IPS-15b (cell line): ENCODE measurements around the gene ZC3H6.

ENCODE experiments used
- H3K27me3 ChIP-seq: one replicate; pipeline ENCODE4 v1.6.1; 2013; ENCODE audit warnings: low read length; ENCODE audit not compliant: control insufficient read depth, insufficient read depth
- H3K36me3 ChIP-seq: one replicate; pipeline ENCODE4 v1.6.1; 2013; ENCODE audit warnings: low read length; ENCODE audit not compliant: control insufficient read depth, insufficient read depth
- H3K4me1 ChIP-seq: one replicate; pipeline ENCODE4 v1.6.1; 2013; ENCODE audit warnings: mild to moderate bottlenecking, low read length; ENCODE audit not compliant: control insufficient read depth, insufficient read depth
- H3K4me3 ChIP-seq: one replicate; pipeline ENCODE4 v1.5.1; 2013; ENCODE audit warnings: low read depth, low read length
- H3K9ac ChIP-seq: one replicate; pipeline ENCODE4 v1.6.1; 2013; ENCODE audit warnings: low read depth, mild to moderate bottlenecking, low read length
- H3K9me3 ChIP-seq: one replicate; pipeline ENCODE4 v1.6.1; 2013; ENCODE audit warnings: mild to moderate bottlenecking, low read length; ENCODE audit not compliant: control insufficient read depth, insufficient read depth

The ZC3H6 gene

GRCh38 chr2:112275311-112275886 lies at the start of gene ZC3H6:
Gene ZC3H6, plus strand, starts transcription at chr2:112275597. Its CDS starts 398 bp downstream, at chr2:112275995.
- H3K27me3 ChIP-seq = no peaks in the 10 kb centered on the region
- H3K4me1 ChIP-seq = peaks cover 6% of the 10 kb centered on the region
- peak within 1 kb of the TSS; percentile 92 for H3K4me3 ChIP-seq
- no peaks in the 10 kb centered on the region for H3K9me3 ChIP-seq
- H3K9ac ChIP-seq = peak within 1 kb of the TSS; percentile 97
- H3K36me3 ChIP-seq = no peaks in the 10 kb centered on the region

- Histone ChIP-seq H3K9me3 (no peaks in the 10 kb centered on the region), H3K9ac (no peak overlapping the region), H3K36me3 (no peaks in the 10 kb centered on the region), H3K4me1 (no peaks in the 10 kb centered on the region), H3K4me3 (no peak overlapping the region), H3K27me3 (no peaks in the 10 kb centered on the region)
These were observed 46.0 kb upstream of the ZC3H6 start for GRCh38 chr2:112229348-112229747.

GRCh38 chr2:112230371-112230770 lies 45.0 kb upstream of the ZC3H6 start:
- Histone ChIP-seq H3K36me3 (no peaks in the 10 kb centered on the region), H3K9ac (no peak overlapping the region), H3K9me3 (no peaks in the 10 kb centered on the region), H3K4me3 (no peak overlapping the region), H3K4me1 (no peaks in the 10 kb centered on the region), H3K27me3 (no peaks in the 10 kb centered on the region)

- Histone ChIP-seq H3K4me3 (no peak overlapping the region), H3K9me3 (no peaks in the 10 kb centered on the region), H3K9ac (no peak overlapping the region), H3K4me1 (no peaks in the 10 kb centered on the region), H3K36me3 (no peaks in the 10 kb centered on the region), H3K27me3 (no peaks in the 10 kb centered on the region)
These were observed 35.5 kb upstream of the ZC3H6 start for GRCh38 chr2:112239862-112240261.

- Histone ChIP-seq H3K27me3 (no peaks in the 10 kb centered on the region), H3K9ac (no peak overlapping the region), H3K4me3 (no peak overlapping the region), H3K4me1 (no peaks in the 10 kb centered on the region), H3K9me3 (no peaks in the 10 kb centered on the region), H3K36me3 (peaks cover under 1% of the 10 kb centered on the region)
These were observed 33.0 kb upstream of the ZC3H6 start for GRCh38 chr2:112242384-112242783.

GRCh38 chr2:112243233-112243632 lies 32.2 kb upstream of the ZC3H6 start:
- H3K9me3 ChIP-seq = no peaks in the 10 kb centered on the region
- H3K4me3 ChIP-seq = no peak overlapping the region
- no peaks in the 10 kb centered on the region for H3K4me1 ChIP-seq
- peaks cover 2% of the 10 kb centered on the region for H3K36me3 ChIP-seq
- H3K27me3 ChIP-seq = no peaks in the 10 kb centered on the region
- no peak overlapping the region for H3K9ac ChIP-seq

GRCh38 chr2:112244854-112245253 lies 30.5 kb upstream of the ZC3H6 start:
- no peaks in the 10 kb centered on the region for H3K4me1 ChIP-seq
- H3K9ac ChIP-seq = no peak overlapping the region
- H3K9me3 ChIP-seq = no peaks in the 10 kb centered on the region
- H3K4me3 ChIP-seq = no peak overlapping the region
- H3K36me3 ChIP-seq = peaks cover 2% of the 10 kb centered on the region
- no peaks in the 10 kb centered on the region for H3K27me3 ChIP-seq

- H3K27me3 ChIP-seq = no peaks in the 10 kb centered on the region
- no peak overlapping the region for H3K4me3 ChIP-seq
- no peaks in the 10 kb centered on the region for H3K9me3 ChIP-seq
- H3K4me1 ChIP-seq = no peaks in the 10 kb centered on the region
- no peak overlapping the region for H3K9ac ChIP-seq
- peaks cover 2% of the 10 kb centered on the region for H3K36me3 ChIP-seq
These were observed 24.1 kb upstream of the ZC3H6 start for GRCh38 chr2:112251271-112251670.

GRCh38 chr2:112253261-112253815 lies 22.1 kb upstream of the ZC3H6 start:
- H3K36me3 ChIP-seq = no peaks in the 10 kb centered on the region
- no peak overlapping the region for H3K4me3 ChIP-seq
- no peak overlapping the region for H3K9ac ChIP-seq
- no peaks in the 10 kb centered on the region for H3K4me1 ChIP-seq
- H3K9me3 ChIP-seq = no peaks in the 10 kb centered on the region
- no peaks in the 10 kb centered on the region for H3K27me3 ChIP-seq

- H3K9ac ChIP-seq = peak within 1 kb of the TSS; percentile 47
- H3K36me3 ChIP-seq = no peaks in the 10 kb centered on the region
- no peaks in the 10 kb centered on the region for H3K27me3 ChIP-seq
- peak within 1 kb of the TSS; percentile 45 for H3K4me3 ChIP-seq
- H3K4me1 ChIP-seq = peaks cover 2% of the 10 kb centered on the region
- no peaks in the 10 kb centered on the region for H3K9me3 ChIP-seq
These were observed 20.7 kb upstream of the ZC3H6 start, which contains the start of gene ZC3H8 for GRCh38 chr2:112254466-112255240. Gene ZC3H8, minus strand, starts transcription at chr2:112255042. Its CDS starts 61 bp downstream, at chr2:112254981.

GRCh38 chr2:112255875-112256274 lies 19.5 kb upstream of the ZC3H6 start:
- H3K9ac ChIP-seq = no peak overlapping the region
- H3K27me3 ChIP-seq = no peaks in the 10 kb centered on the region
- H3K4me3 ChIP-seq = no peak overlapping the region
- no peaks in the 10 kb centered on the region for H3K9me3 ChIP-seq
- H3K36me3 ChIP-seq = no peaks in the 10 kb centered on the region
- peaks cover 14% of the 10 kb centered on the region for H3K4me1 ChIP-seq

- Histone ChIP-seq H3K9ac (no peak overlapping the region), H3K9me3 (no peaks in the 10 kb centered on the region), H3K4me1 (peaks cover 14% of the 10 kb centered on the region), H3K27me3 (no peaks in the 10 kb centered on the region), H3K36me3 (no peaks in the 10 kb centered on the region), H3K4me3 (no peak overlapping the region)
These were observed 18.7 kb upstream of the ZC3H6 start for GRCh38 chr2:112256654-112257053.
